Mucosa of stomach (tissue), 1 donor: Measurements from ENCODE around the gene ZNRD2.

Source experiments
- H3K27me3 ChIP-seq: one replicate; pipeline ENCODE4 v1.7.0; 2013; ENCODE audit warnings: mild to moderate bottlenecking, low read length; ENCODE audit not compliant: control insufficient read depth, insufficient read depth
- H3K36me3 ChIP-seq: one replicate; pipeline ENCODE4 v1.7.0; 2013; ENCODE audit warnings: low read length; ENCODE audit not compliant: control insufficient read depth, insufficient read depth
- H3K4me1 ChIP-seq: one replicate; pipeline ENCODE4 v1.7.0; 2013; ENCODE audit warnings: mild to moderate bottlenecking, low read length; ENCODE audit not compliant: control insufficient read depth, insufficient read depth
- H3K4me3 ChIP-seq: one replicate; pipeline ENCODE4 v1.7.0; 2013; ENCODE audit warnings: low read length
- H3K9ac ChIP-seq: one replicate; pipeline ENCODE4 v1.7.0; 2013; ENCODE audit warnings: mild to moderate bottlenecking, low read length, moderate library complexity
- H3K9me3 ChIP-seq: one replicate; pipeline ENCODE4 v1.7.0; 2013; ENCODE audit warnings: mild to moderate bottlenecking, low read length, moderate library complexity; ENCODE audit not compliant: control insufficient read depth
- donor health status: Pancreatic carcinoma.

The ZNRD2 gene

DNA sequence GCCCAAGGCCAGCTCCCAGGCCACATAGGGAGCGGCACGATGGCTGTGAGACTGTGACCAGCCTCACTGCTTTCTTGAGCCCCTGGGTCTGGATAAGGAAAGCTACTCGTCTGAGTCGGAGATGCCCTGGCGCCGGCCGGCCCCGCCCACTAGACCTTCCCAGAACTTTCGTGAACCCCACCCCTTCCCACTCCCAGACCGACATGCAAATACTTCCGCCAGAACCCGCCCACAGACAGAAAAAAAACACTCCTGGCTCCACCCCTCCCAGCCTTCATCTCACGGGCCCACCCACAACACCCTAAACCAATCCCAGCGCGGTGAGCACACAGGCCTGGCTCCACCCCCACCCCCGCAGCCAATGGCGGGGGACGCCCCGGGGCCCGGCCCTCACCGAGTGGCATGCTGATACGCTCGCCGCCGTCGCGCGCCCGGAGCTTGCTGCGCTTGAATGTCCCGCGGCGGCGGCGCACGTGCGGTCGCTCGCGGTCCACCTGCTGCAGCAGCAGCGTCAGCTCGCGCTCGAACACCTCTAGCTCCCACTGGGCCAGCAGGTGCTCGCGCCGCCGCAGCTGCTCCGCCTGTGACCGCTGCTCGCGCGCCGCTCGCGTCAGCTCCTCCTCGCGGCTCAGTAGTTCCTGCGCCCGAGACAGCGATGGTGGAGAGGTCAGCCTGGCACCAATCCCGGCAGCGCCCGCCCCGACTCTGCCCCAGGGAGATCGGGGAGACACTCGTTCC, 36.8 kb downstream of the ZNRD2 start:
- H3K4me3 ChIP-seq, result no peak overlapping the region
- H3K9me3 ChIP-seq, result no peaks in the 10 kb centered on the region
- H3K27me3 ChIP-seq, result no peaks in the 10 kb centered on the region
- H3K36me3 ChIP-seq, result peaks cover 5% of the 10 kb centered on the region
- H3K4me1 ChIP-seq, result peaks cover 32% of the 10 kb centered on the region
- no peak overlapping the region for H3K9ac ChIP-seq

GRCh38 chr11:65607614-65608426, 37.5 kb downstream of the ZNRD2 start:
- Histone ChIP-seq H3K27me3 (no peaks in the 10 kb centered on the region), H3K4me1 (peaks cover 40% of the 10 kb centered on the region), H3K9ac (no peak overlapping the region), H3K9me3 (no peaks in the 10 kb centered on the region), H3K4me3 (no peak overlapping the region), H3K36me3 (peaks cover 5% of the 10 kb centered on the region)

- no peak overlapping the region for H3K4me3 ChIP-seq
- H3K9me3 ChIP-seq, result no peaks in the 10 kb centered on the region
- no peaks in the 10 kb centered on the region for H3K27me3 ChIP-seq
- peaks cover 5% of the 10 kb centered on the region for H3K36me3 ChIP-seq
- H3K9ac ChIP-seq, result no peak overlapping the region
- peaks cover 46% of the 10 kb centered on the region for H3K4me1 ChIP-seq
Measured at GRCh38 chr11:65609229-65609628, 39.0 kb downstream of the ZNRD2 start.

DNA sequence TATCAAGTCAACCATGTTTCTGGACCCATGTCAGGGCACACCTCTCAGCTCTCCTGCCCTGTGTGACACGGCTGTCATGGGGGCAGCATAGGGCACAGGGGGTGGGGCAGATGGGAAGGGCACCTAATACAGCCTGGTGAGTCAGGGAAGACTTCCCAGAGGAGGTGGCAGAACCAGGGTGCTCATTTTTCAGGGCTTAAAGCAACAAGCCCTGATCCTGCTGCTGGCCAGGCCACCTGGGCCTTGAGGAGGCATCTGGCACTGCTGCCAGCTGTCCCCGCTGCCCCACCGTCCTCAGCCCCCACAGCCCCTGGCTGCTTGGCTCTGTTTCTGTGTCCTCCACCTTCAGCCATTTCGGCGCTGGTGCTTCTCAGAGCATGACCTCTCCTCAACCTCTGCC, 39.4 kb downstream of the ZNRD2 start:
- H3K4me1 ChIP-seq, result peaks cover 46% of the 10 kb centered on the region
- no peaks in the 10 kb centered on the region for H3K27me3 ChIP-seq
- H3K9me3 ChIP-seq, result no peaks in the 10 kb centered on the region
- no peak overlapping the region for H3K4me3 ChIP-seq
- no peak overlapping the region for H3K9ac ChIP-seq
- peaks cover 5% of the 10 kb centered on the region for H3K36me3 ChIP-seq

DNA sequence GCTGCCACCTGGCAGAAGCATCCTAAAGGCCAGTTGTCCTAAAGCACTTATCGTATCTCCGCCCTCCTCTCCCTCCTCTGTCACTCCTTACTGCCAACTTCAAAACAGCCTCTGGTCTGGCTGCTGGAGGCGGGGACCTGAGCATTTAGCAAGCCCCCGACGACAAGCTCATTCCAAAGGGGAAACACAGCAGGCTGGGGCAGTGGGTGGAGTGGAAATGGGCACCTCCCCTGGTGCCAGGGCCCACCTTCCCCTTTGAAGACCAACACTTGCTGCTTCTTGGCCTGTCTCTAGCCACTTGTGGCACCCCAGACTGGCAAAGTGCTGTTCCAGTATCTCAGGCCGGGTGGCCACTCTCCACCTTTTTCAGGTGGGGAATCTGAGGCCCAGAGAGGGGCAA, 40.1 kb downstream of the ZNRD2 start:
- Histone ChIP-seq H3K4me1 (peaks cover 46% of the 10 kb centered on the region), H3K9me3 (no peaks in the 10 kb centered on the region), H3K27me3 (no peaks in the 10 kb centered on the region), H3K9ac (peak overlapping the region; percentile 93), H3K36me3 (peaks cover 5% of the 10 kb centered on the region), H3K4me3 (no peak overlapping the region)

- Histone ChIP-seq H3K27me3 (no peaks in the 10 kb centered on the region), H3K9ac (peak overlapping the region; percentile 93), H3K4me3 (no peak overlapping the region), H3K9me3 (no peaks in the 10 kb centered on the region), H3K36me3 (peaks cover 5% of the 10 kb centered on the region), H3K4me1 (peaks cover 46% of the 10 kb centered on the region)
Measured at GRCh38 chr11:65611028-65611757, 40.9 kb downstream of the ZNRD2 start.

- no peak overlapping the region for H3K4me3 ChIP-seq
- H3K36me3 ChIP-seq, result peaks cover 5% of the 10 kb centered on the region
- no peaks in the 10 kb centered on the region for H3K27me3 ChIP-seq
- H3K9me3 ChIP-seq, result no peaks in the 10 kb centered on the region
- peaks cover 51% of the 10 kb centered on the region for H3K4me1 ChIP-seq
- H3K9ac ChIP-seq, result peak overlapping the region; percentile 93
Measured at GRCh38 chr11:65611758-65612603, 41.7 kb downstream of the ZNRD2 start.

DNA sequence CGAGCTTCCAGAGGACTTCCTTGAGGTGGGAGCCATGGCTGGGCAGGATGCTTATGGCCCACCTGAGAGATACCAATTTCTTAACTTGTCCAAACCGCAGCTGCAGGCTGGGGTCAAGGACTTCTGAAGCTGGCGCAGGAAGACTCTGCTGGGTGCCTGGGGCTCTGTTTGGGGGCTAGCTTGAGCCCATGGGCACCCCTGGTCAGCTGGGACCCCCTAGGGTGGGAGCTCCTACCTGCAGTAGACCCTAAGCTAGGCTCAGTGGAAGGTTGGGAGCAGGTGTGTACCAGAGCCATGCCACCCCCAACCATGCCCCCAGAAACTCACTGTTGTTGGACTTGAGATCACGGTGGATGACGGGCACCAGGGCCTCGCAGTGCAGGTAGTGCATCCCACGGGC, 42.4 kb downstream of the ZNRD2 start:
- Histone ChIP-seq H3K4me3 (peak overlapping the region; percentile 46), H3K9ac (peak overlapping the region; percentile 93), H3K36me3 (peaks cover 5% of the 10 kb centered on the region), H3K9me3 (no peaks in the 10 kb centered on the region), H3K27me3 (no peaks in the 10 kb centered on the region), H3K4me1 (peaks cover 48% of the 10 kb centered on the region)

- H3K27me3 ChIP-seq, result no peaks in the 10 kb centered on the region
- peaks cover 48% of the 10 kb centered on the region for H3K4me1 ChIP-seq
- no peaks in the 10 kb centered on the region for H3K9me3 ChIP-seq
- peaks cover 1% of the 10 kb centered on the region for H3K36me3 ChIP-seq
- peak overlapping the region; percentile 46 for H3K4me3 ChIP-seq
- H3K9ac ChIP-seq, result peak overlapping the region; percentile 93
Measured at GRCh38 chr11:65613091-65613928, 43.0 kb downstream of the ZNRD2 start.

DNA sequence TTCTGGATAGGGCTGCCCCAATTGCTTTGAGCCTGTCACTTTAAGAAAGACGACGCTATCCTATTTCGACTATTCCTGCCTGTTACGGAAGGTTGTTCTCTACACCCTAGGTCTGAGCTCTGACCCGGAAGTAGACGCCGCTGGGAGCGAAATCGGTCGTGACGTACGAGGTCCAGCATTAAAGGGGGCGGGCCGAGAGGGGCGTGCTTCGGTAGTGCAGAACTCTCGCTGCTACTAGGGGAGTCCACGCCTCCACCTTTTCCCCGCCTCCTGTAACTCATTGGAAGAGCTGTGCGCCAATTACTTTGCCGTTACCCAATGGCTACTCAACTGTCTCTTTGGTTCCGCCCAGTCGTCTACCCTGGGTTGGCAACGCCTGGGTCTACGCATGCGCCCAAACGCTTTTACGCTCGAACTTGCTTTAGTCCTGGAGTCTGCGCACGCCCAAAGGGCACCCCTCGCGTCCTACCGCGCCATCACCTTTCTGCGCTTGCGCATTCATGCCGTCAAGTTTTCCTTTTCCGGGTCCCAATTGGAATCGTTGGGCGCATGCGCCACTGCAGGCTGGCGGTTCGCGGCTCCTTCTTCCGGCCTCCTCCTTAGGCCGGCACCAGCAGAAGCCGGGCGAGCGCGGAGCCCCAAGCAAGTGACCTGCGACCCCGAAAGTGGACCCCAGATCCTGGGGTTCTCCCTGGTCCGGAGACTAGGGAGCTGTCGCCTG, 45.1 kb downstream of the ZNRD2 start, which contains the start of gene PCNX3:
TSS of gene PCNX3 (plus strand) at position 548 of the 721 bp plus-strand sequence. CDS start 536 bp downstream, outside the sequence.
- H3K36me3 ChIP-seq, result no peaks in the 10 kb centered on the region
- H3K4me3 ChIP-seq, result peak within 1 kb of the TSS; percentile 46
- H3K4me1 ChIP-seq, result peaks cover 38% of the 10 kb centered on the region
- no peaks in the 10 kb centered on the region for H3K9me3 ChIP-seq
- H3K9ac ChIP-seq, result peak within 1 kb of the TSS; percentile 93
- H3K27me3 ChIP-seq, result no peaks in the 10 kb centered on the region
